Muscle of back (tissue), 11 donors: ENCODE results near the gene ETFA. TPM values are rescaled to one million over a fixed set of nuclear protein-coding genes. Genes with fewer than 3 reads are reported as not detected.
A peak's percentile ranks its signal among the peaks of the same experiment; 100 is the strongest.

Experiments
- DNase-seq, 3 donors: peaks; one replicate each; pipeline versions ENCODE4 v3.0.0 to v3.0.0-alpha.2; 2013
- polyA plus RNA-seq, 10 donors: library from polyadenylated mRNA; unstranded; fragments of 120-200 nt; gene quantifications; one replicate each; pipeline ENCODE4 v1.2.1, GENCODE V29; 2013; ENCODE audit not compliant: insufficient read length in 10 of 10

ETFA gene
- polyA plus RNA-seq, 10 donors: 115 to 135 (median 121) TPM

- DNase-seq: peak in 1 of 3 donors; percentile 69
These were observed 132.8 kb downstream of the ETFA start for GRCh38 chr15:76178296-76179000.

- peak in 1 of 3 donors; percentile 39 for DNase-seq
These were observed 133.7 kb downstream of the ETFA start for GRCh38 chr15:76177491-76178040.

- DNase-seq: no peak
These were observed 134.7 kb downstream of the ETFA start for GRCh38 chr15:76176487-76177085.

- DNase-seq: no peak
These were observed 135.2 kb downstream of the ETFA start for GRCh38 chr15:76176059-76176458.

- DNase-seq: no peak
These were observed 135.8 kb downstream of the ETFA start for GRCh38 chr15:76175442-76175841.

- no peak for DNase-seq
These were observed 136.6 kb downstream of the ETFA start for GRCh38 chr15:76174654-76175053.

- DNase-seq: no peak
These were observed 137.9 kb downstream of the ETFA start for GRCh38 chr15:76173317-76173834.

GRCh38 chr15:76172782-76173181, 138.5 kb downstream of the ETFA start:
- DNase-seq: no peak

- no peak for DNase-seq
These were observed 141.1 kb downstream of the ETFA start for GRCh38 chr15:76169911-76170800.

GRCh38 chr15:76169018-76169417, 142.3 kb downstream of the ETFA start:
- DNase-seq: no peak

- no peak for DNase-seq
These were observed 142.9 kb downstream of the ETFA start for GRCh38 chr15:76168237-76168984.

GRCh38 chr15:76165951-76166350, 145.3 kb downstream of the ETFA start:
- DNase-seq: no peak

Other genes starting within 250 kb of the ETFA start
- gene ISL2, start 25.3 kb upstream of the ETFA start, polyA plus RNA-seq: not detected